ENCODE measurements around the gene SLC8B1.

Gene SLC8B1

GRCh38 chr12:113318900-113319628 lies 15.8 kb downstream of the SLC8B1 start:
- no peak for DNase-seq

- DNase-seq, result no peak
These were observed 16.8 kb downstream of the SLC8B1 start for GRCh38 chr12:113318046-113318656.

GRCh38 chr12:113317122-113317521 lies 17.8 kb downstream of the SLC8B1 start:
- DNase-seq, result no peak

GRCh38 chr12:113316155-113316554 lies 18.8 kb downstream of the SLC8B1 start:
- DNase-seq, result no peak

- no peak for DNase-seq
These were observed 19.6 kb downstream of the SLC8B1 start for GRCh38 chr12:113315358-113315757.

- DNase-seq, result no peak
These were observed 20.8 kb downstream of the SLC8B1 start for GRCh38 chr12:113314121-113314529.

GRCh38 chr12:113310489-113310888 lies 24.4 kb downstream of the SLC8B1 start:
- no peak for DNase-seq

- DNase-seq, result no peak
These were observed 28.5 kb downstream of the SLC8B1 start for GRCh38 chr12:113306382-113306781.

GRCh38 chr12:113305281-113305856 lies 29.5 kb downstream of the SLC8B1 start:
- DNase-seq, result no peak

- no peak for DNase-seq
These were observed 31.8 kb downstream of the SLC8B1 start for GRCh38 chr12:113302886-113303640.

GRCh38 chr12:113302466-113302865 lies 32.4 kb downstream of the SLC8B1 start:
- DNase-seq, result no peak

GRCh38 chr12:113301811-113302210 lies 33.1 kb downstream of the SLC8B1 start:
- no peak for DNase-seq

GRCh38 chr12:113299619-113300237 lies 35.2 kb downstream of the SLC8B1 start:
- DNase-seq, result no peak

GRCh38 chr12:113298861-113299545 lies 35.9 kb downstream of the SLC8B1 start:
- no peak for DNase-seq

GRCh38 chr12:113298472-113298817 lies 36.5 kb downstream of the SLC8B1 start:
- no peak for DNase-seq

GRCh38 chr12:113297621-113298471 lies 37.1 kb downstream of the SLC8B1 start:
- no peak for DNase-seq

- no peak for DNase-seq
These were observed 37.7 kb downstream of the SLC8B1 start for GRCh38 chr12:113297214-113297587.

GRCh38 chr12:113296557-113297213 lies 38.2 kb downstream of the SLC8B1 start:
- no peak for DNase-seq

GRCh38 chr12:113295886-113296556 lies 38.9 kb downstream of the SLC8B1 start:
- DNase-seq, result no peak

- no peak for DNase-seq
These were observed 41.8 kb downstream of the SLC8B1 start for GRCh38 chr12:113293100-113293499.

All from effector CD4-positive, alpha-beta T cell (primary cell).